Natural killer cell (primary cell): ENCODE results near the gene ZSCAN26. TPM values are rescaled to one million over a fixed set of nuclear protein-coding genes. Genes with fewer than 3 reads are reported as not detected.
"Not testable (repeated sequence)": the region's sequence is repeated elsewhere in the genome, so short reads cannot be mapped to it uniquely, and the experiment has no call there.

ENCODE experiments used
- ATAC-seq, 3 donors: fragments of 150-1000 bp in 2 of 3; fragments of 200-7000 bp in 1 of 3; cut with Tn5 transposase; 1 replicate in 1 of 3; 2 replicates in 2 of 3; pipeline ENCODE4 v1.10.0; 2021; ENCODE audit warnings: mild to moderate bottlenecking in 2 of 3, moderate library complexity in 2 of 3
- DNase-seq, 2 donors: peaks; one replicate each; pipeline versions ENCODE4 v3.0.0 to v3.0.0-alpha.2; 2013 to 2021; ENCODE audit warnings: mixed read lengths in 1 of 2
- H3K27ac ChIP-seq: one replicate; pipeline ENCODE4 v1.5.1; 2013; ENCODE audit warnings: mild to moderate bottlenecking, low read length
- H3K27me3 ChIP-seq: one replicate; pipeline ENCODE4 v1.6.1; 2013; ENCODE audit warnings: low read length; ENCODE audit not compliant: control insufficient read depth, insufficient read depth
- H3K36me3 ChIP-seq: one replicate; pipeline ENCODE4 v1.6.1; 2013; ENCODE audit warnings: low read length; ENCODE audit not compliant: control insufficient read depth, insufficient read depth
- H3K4me1 ChIP-seq: one replicate; pipeline ENCODE4 v1.6.1; 2013; ENCODE audit warnings: low read length; ENCODE audit not compliant: control insufficient read depth, insufficient read depth
- H3K4me3 ChIP-seq: one replicate; pipeline ENCODE4 v1.5.1; 2013; ENCODE audit warnings: low read length
- H3K9me3 ChIP-seq: one replicate; pipeline ENCODE4 v1.6.1; 2013; ENCODE audit warnings: low read length; ENCODE audit not compliant: control insufficient read depth, insufficient read depth
- H3K27ac Mint-ChIP-seq, 2 donors: one replicate each; pipeline ENCODE4 v1.8.0; 2022; ENCODE audit warnings: mild to moderate bottlenecking in 2 of 2, mixed read lengths in 2 of 2, moderate library complexity in 1 of 2
- H3K27me3 Mint-ChIP-seq, 2 donors: one replicate each; pipeline ENCODE4 v1.8.0; 2022; ENCODE audit warnings: low read depth in 2 of 2, mixed read lengths in 2 of 2
- H3K36me3 Mint-ChIP-seq: one replicate; pipeline ENCODE4 v1.8.0; 2022; ENCODE audit warnings: mixed read lengths
- H3K4me1 Mint-ChIP-seq, 2 donors: one replicate each; pipeline ENCODE4 v1.8.0; 2022; ENCODE audit warnings: mixed read lengths in 2 of 2
- H3K4me3 Mint-ChIP-seq: one replicate; pipeline ENCODE4 v1.8.0; 2022; ENCODE audit warnings: mild to moderate bottlenecking, moderate library complexity, mixed read lengths
- H3K9me3 Mint-ChIP-seq, 2 donors: one replicate each; pipeline ENCODE4 v1.8.0; 2022; ENCODE audit warnings: mixed read lengths in 2 of 2
- CTCF ChIP-seq: fragments of 200-600 bp; IDR thresholded peaks from one replicate; pipeline ENCODE4 v1.8.0; 2022; ENCODE audit warnings: antibody characterized with exemption
- WGBS: methylation state at CpG from one replicate; pipeline ENCODE4 v1.1.7; 2013; ENCODE audit warnings: missing lambda C conversion rate; ENCODE audit not compliant: insufficient coverage; 5-methylcytosine and 5-hydroxymethylcytosine counted together
- intact Hi-C: fragments of 100-400 bp; cut with micrococcal nuclease; formaldehyde crosslinking; loops from one replicate; pipeline ENCODE4 v1.14.2; 2022
- total RNA-seq, 4 donors: library from RNA; stranded (reverse); fragments of 120-200 nt in 1 of 4; gene quantifications; one replicate each; pipeline versions ENCODE4 v1.2.3 to v1.2.4, GENCODE V29; 2013 to 2022

The ZSCAN26 gene
- total RNA-seq, 3 donors from 2014 or later (not counting 1 experiment from before 2014, with no cell fraction given): 13.7 to 24.4 (median 15.4) TPM

- no peaks in the 10 kb centered on the region for H3K4me1 Mint-ChIP-seq
- peaks cover 0 to 3% of the 10 kb centered on the region in 2 donors for H3K9me3 Mint-ChIP-seq
- peaks cover 29 to 62% of the 10 kb centered on the region in 2 donors for H3K27me3 Mint-ChIP-seq
- ATAC-seq (no peak), DNase-seq (no peak)
- TF ChIP-seq CTCF: no peak
- 85% methylated on average over 9 of the region's 9 CpGs for WGBS
- Histone ChIP-seq H3K9me3 (no peaks in the 10 kb centered on the region), H3K36me3 (no peaks in the 10 kb centered on the region), H3K27me3 (no peaks in the 10 kb centered on the region), H3K4me3 (no peak overlapping the region), H3K27ac (no peak overlapping the region), H3K4me1 (no peaks in the 10 kb centered on the region)
- no peaks in the 10 kb centered on the region for H3K36me3 Mint-ChIP-seq
- intact Hi-C loops: no loop called here
- H3K4me3 Mint-ChIP-seq: no peak overlapping the region
- H3K27ac Mint-ChIP-seq: no peak overlapping the region
Observed at GRCh38 chr6:28311139-28311823, 44.3 kb downstream of the ZSCAN26 start.

- Mint-ChIP-seq H3K27me3 (peaks cover 28 to 64% of the 10 kb centered on the region in 2 donors), H3K9me3 (no peaks in the 10 kb centered on the region), H3K27ac (no peak overlapping the region), H3K4me1 (no peaks in the 10 kb centered on the region), H3K4me3 (no peak overlapping the region), H3K36me3 (no peaks in the 10 kb centered on the region)
- Histone ChIP-seq H3K27me3 (no peaks in the 10 kb centered on the region), H3K4me1 (no peaks in the 10 kb centered on the region), H3K9me3 (no peaks in the 10 kb centered on the region), H3K27ac (no peak overlapping the region), H3K4me3 (no peak overlapping the region), H3K36me3 (no peaks in the 10 kb centered on the region)
- intact Hi-C loops: no loop called here
- no peak for TF ChIP-seq CTCF
- no peak for DNase-seq
- ATAC-seq: no peak
- 95% methylated on average over 23 of the region's 23 CpGs for WGBS
Observed at GRCh38 chr6:28312939-28313338, 46.0 kb downstream of the ZSCAN26 start.

- WGBS: 87% methylated on average over 3 of the region's 3 CpGs
- Mint-ChIP-seq H3K36me3 (no peaks in the 10 kb centered on the region), H3K27me3 (peaks cover 15 to 39% of the 10 kb centered on the region in 2 donors), H3K27ac (no peak overlapping the region), H3K4me1 (no peaks in the 10 kb centered on the region), H3K4me3 (no peak overlapping the region), H3K9me3 (no peaks in the 10 kb centered on the region)
- ATAC-seq: no peak
- Histone ChIP-seq H3K27me3 (no peaks in the 10 kb centered on the region), H3K9me3 (no peaks in the 10 kb centered on the region), H3K36me3 (no peaks in the 10 kb centered on the region), H3K27ac (no peak overlapping the region), H3K4me3 (no peak overlapping the region), H3K4me1 (no peaks in the 10 kb centered on the region)
- no peak for TF ChIP-seq CTCF
- no peak for DNase-seq
- intact Hi-C loops: no loop called here
Observed at GRCh38 chr6:28315628-28316027, 48.7 kb downstream of the ZSCAN26 start.

GRCh38 chr6:28317866-28318265 is 50.9 kb downstream of the ZSCAN26 start:
- peaks cover 12 to 33% of the 10 kb centered on the region in 2 donors for H3K27me3 Mint-ChIP-seq
- DNase-seq, H3K4me3 Mint-ChIP-seq, H3K9me3 ChIP-seq, H3K27me3 ChIP-seq, H3K36me3 ChIP-seq, H3K27ac Mint-ChIP-seq, H3K27ac ChIP-seq, H3K4me1 Mint-ChIP-seq, H3K36me3 Mint-ChIP-seq, ATAC-seq, H3K4me3 ChIP-seq, H3K9me3 Mint-ChIP-seq, intact Hi-C loops, H3K4me1 ChIP-seq: not testable (repeated sequence)
- WGBS: 86% methylated on average over 8 of the region's 8 CpGs
